Measurements from ENCODE around the gene ATP8A1. TPM values are rescaled to one million over a fixed set of nuclear protein-coding genes. Genes with fewer than 3 reads are reported as not detected.
"Not testable (repeated sequence)": the region's sequence is repeated elsewhere in the genome, so short reads cannot be mapped to it uniquely, and the experiment has no call there.

ATP8A1 gene
- total RNA-seq, 4 donors from 2014 or later: 4.9 to 13.8 (median 5.2) TPM

- intact Hi-C loops (cut with DNase I; ENCODE audit: low total_unique reads): no loop called here
- 89 to 100% methylated on average over 2 of the region's 2 CpGs for WGBS, 2 donors
- no peak overlapping the region for H3K4me3 ChIP-seq (ENCODE audit: low read depth, poor library complexity, severe bottlenecking)
- TF ChIP-seq, protein P1, sequence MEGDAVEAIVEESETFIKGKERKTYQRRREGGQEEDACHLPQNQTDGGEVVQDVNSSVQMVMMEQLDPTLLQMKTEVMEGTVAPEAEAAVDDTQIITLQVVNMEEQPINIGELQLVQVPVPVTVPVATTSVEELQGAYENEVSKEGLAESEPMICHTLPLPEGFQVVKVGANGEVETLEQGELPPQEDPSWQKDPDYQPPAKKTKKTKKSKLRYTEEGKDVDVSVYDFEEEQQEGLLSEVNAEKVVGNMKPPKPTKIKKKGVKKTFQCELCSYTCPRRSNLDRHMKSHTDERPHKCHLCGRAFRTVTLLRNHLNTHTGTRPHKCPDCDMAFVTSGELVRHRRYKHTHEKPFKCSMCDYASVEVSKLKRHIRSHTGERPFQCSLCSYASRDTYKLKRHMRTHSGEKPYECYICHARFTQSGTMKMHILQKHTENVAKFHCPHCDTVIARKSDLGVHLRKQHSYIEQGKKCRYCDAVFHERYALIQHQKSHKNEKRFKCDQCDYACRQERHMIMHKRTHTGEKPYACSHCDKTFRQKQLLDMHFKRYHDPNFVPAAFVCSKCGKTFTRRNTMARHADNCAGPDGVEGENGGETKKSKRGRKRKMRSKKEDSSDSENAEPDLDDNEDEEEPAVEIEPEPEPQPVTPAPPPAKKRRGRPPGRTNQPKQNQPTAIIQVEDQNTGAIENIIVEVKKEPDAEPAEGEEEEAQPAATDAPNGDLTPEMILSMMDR (IDR thresholded peaks at IDR 0.05): no peak
- no peak for TF ChIP-seq POLR2A (IDR thresholded peaks at IDR 0.05)
- no peak for DNase-seq (ENCODE audit: low spot score in 2 of 2)
These were observed 178.4 kb downstream of the ATP8A1 start for GRCh38 chr4:42478509-42478908.

DNA sequence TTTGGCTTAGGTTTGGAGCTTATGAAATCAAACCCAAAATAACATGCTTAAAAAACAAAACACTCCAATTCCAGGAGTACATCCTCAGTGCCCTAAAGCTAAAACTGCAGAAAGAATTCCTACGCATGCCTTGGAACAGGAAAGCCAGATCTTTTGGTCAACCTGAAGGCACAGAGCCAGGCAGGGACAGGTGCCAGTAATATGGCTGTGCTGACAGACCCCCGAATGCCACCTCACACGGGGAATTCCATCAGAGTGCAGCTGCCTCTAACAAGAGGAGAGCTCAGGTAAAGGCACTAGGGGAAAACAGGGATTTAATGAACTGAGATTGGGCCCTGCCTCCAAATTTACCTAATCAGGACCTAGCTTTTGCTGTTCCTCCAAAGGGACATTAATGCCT, 182.5 kb downstream of the ATP8A1 start:
- intact Hi-C loops (cut with DNase I; ENCODE audit: low total_unique reads): no loop called here
- TF ChIP-seq POLR2A (IDR thresholded peaks at IDR 0.05): no peak
- DNase-seq (ENCODE audit: low spot score in 2 of 2): no peak
- WGBS, 2 donors: 34 to 51% methylated on average over 3 of the region's 3 CpGs
- no peak overlapping the region for H3K4me3 ChIP-seq (ENCODE audit: low read depth, poor library complexity, severe bottlenecking)

DNA sequence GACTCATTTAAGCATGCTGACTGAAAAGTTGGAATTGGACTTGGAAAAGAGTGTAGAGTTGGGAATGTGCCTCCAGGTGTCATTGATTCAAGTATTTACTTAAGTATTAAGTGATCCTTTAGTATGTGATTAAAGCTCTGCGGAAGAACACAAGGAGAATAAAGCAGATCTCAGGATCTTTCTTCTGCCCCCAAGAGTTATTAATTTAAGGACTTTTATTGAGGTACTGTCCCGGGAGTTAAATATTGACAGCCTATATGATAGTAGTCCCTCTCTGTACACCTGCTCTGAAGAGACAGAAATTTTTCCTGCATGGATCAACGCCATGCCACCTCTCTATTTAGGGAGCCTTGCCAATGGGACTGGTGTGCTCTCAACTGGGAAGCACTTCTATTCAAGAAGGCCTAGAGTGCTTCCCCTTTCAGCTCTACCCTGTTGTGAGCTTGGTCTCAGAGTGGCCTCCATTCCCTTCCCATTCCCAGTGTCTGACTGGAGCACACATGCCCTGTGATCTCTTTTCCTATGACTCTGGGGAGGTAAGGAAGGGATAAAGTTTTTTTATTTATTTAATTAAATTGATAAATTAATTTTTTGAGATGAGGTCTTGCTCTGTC, 183.7 kb downstream of the ATP8A1 start:
- 91 to 92% methylated on average over 3 of the region's 3 CpGs for WGBS, 2 donors
- intact Hi-C loops (cut with DNase I; ENCODE audit: low total_unique reads): no loop called here
- TF ChIP-seq POLR2A (IDR thresholded peaks at IDR 0.05): no peak
- TF ChIP-seq, protein P1 (IDR thresholded peaks at IDR 0.05): no peak
- no peak for DNase-seq (ENCODE audit: low spot score in 2 of 2)
- no peak overlapping the region for H3K4me3 ChIP-seq (ENCODE audit: low read depth, poor library complexity, severe bottlenecking)

- intact Hi-C loops (cut with DNase I; ENCODE audit: low total_unique reads): no loop called here
- WGBS, 2 donors: 80 to 83% methylated on average over 3 of the region's 3 CpGs
- no peak overlapping the region for H3K4me3 ChIP-seq (ENCODE audit: low read depth, poor library complexity, severe bottlenecking)
- no peak for TF ChIP-seq POLR2A (IDR thresholded peaks at IDR 0.05)
- TF ChIP-seq, protein P1 (IDR thresholded peaks at IDR 0.05): no peak
- DNase-seq (ENCODE audit: low spot score in 2 of 2): no peak
These were observed 185.0 kb downstream of the ATP8A1 start for GRCh38 chr4:42471896-42472295.

GRCh38 chr4:42470023-42470422, 186.9 kb downstream of the ATP8A1 start:
- no peak for DNase-seq (ENCODE audit: low spot score in 2 of 2)
- intact Hi-C loops (cut with DNase I; ENCODE audit: low total_unique reads): no loop called here
- TF ChIP-seq, protein P1 (IDR thresholded peaks at IDR 0.05): no peak
- TF ChIP-seq POLR2A (IDR thresholded peaks at IDR 0.05): no peak
- 68 to 76% methylated on average over 5 of the region's 5 CpGs for WGBS, 2 donors
- no peak overlapping the region for H3K4me3 ChIP-seq (ENCODE audit: low read depth, poor library complexity, severe bottlenecking)

GRCh38 chr4:42467777-42468176, 189.1 kb downstream of the ATP8A1 start:
- WGBS, 2 donors: 90% methylated on average over 3 of the region's 3 CpGs
- intact Hi-C loops (cut with DNase I; ENCODE audit: low total_unique reads): not testable (repeated sequence)

GRCh38 chr4:42466273-42466844, 190.5 kb downstream of the ATP8A1 start:
- intact Hi-C loops (cut with DNase I; ENCODE audit: low total_unique reads): no loop called here
- no peak for DNase-seq (ENCODE audit: low spot score in 2 of 2)
- H3K4me3 ChIP-seq (ENCODE audit: low read depth, poor library complexity, severe bottlenecking): no peak overlapping the region
- TF ChIP-seq, protein P1 (IDR thresholded peaks at IDR 0.05): no peak
- TF ChIP-seq POLR2A (IDR thresholded peaks at IDR 0.05): no peak
- 68 to 70% methylated on average over 2 of the region's 2 CpGs for WGBS, 2 donors

More at GRCh38 chr4:42467777-42468176, 189.1 kb downstream of the ATP8A1 start:
- H3K4me3 ChIP-seq (ENCODE audit: low read depth, poor library complexity, severe bottlenecking); DNase-seq (ENCODE audit: low spot score in 2 of 2): not testable (repeated sequence)
